MV-4-11 (cell line): ENCODE measurements around the gene MPIG6B.

Experiments used
- DNase-seq: peaks from one replicate; lab custom pipeline; 2025; lab: John Stamatoyannopoulos, UW

The MPIG6B gene

GRCh38 chr6:31768363-31769257 lies 45.4 kb downstream of the MPIG6B start:
- DNase-seq: peak; percentile 84

GRCh38 chr6:31769684-31770371 lies 46.7 kb downstream of the MPIG6B start:
- peak; percentile 70 for DNase-seq

GRCh38 chr6:31770860-31771259 lies 47.7 kb downstream of the MPIG6B start:
- no peak for DNase-seq

- no peak for DNase-seq
Observed at GRCh38 chr6:31771992-31772358, 48.8 kb downstream of the MPIG6B start.

GRCh38 chr6:31775184-31775583 lies 52.0 kb downstream of the MPIG6B start:
- no peak for DNase-seq

- DNase-seq: no peak
Observed at GRCh38 chr6:31775633-31776484, 52.7 kb downstream of the MPIG6B start.
